IPS DF 4.7 (cell line): ENCODE data around the gene TNFSF15.
"Not testable (repeated sequence)": the region's sequence is repeated elsewhere in the genome, so short reads cannot be mapped to it uniquely, and the experiment has no call there.

ENCODE experiments used
- DNase-seq: peaks from one replicate; pipeline ENCODE4 v3.0.0-alpha.2; 2013; ENCODE audit warnings: low spot score; ENCODE audit errors: extremely low read depth

Gene TNFSF15

GRCh38 chr9:114756920-114757319 is 48.9 kb downstream of the TNFSF15 start:
- no peak for DNase-seq

DNA sequence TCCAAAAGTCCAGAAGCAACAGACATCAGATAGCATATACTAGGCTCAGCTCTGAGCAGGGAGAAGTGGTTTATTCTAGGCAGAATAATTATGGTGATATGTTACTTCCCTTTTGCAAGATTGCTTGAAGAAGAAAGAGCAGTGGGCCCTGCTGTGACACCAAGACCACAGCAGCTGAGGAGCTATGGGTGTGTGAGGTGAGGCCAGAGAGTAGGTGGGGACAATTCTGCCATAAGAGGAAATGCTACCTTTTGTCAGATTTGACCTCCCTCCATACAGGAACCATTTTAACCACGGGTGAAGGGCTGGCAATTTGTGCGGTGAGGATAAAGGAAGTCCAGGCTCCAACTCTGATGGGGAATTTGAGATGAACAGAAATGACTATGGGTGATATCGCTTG is 51.3 kb downstream of the TNFSF15 start:
- DNase-seq, result no peak

DNA sequence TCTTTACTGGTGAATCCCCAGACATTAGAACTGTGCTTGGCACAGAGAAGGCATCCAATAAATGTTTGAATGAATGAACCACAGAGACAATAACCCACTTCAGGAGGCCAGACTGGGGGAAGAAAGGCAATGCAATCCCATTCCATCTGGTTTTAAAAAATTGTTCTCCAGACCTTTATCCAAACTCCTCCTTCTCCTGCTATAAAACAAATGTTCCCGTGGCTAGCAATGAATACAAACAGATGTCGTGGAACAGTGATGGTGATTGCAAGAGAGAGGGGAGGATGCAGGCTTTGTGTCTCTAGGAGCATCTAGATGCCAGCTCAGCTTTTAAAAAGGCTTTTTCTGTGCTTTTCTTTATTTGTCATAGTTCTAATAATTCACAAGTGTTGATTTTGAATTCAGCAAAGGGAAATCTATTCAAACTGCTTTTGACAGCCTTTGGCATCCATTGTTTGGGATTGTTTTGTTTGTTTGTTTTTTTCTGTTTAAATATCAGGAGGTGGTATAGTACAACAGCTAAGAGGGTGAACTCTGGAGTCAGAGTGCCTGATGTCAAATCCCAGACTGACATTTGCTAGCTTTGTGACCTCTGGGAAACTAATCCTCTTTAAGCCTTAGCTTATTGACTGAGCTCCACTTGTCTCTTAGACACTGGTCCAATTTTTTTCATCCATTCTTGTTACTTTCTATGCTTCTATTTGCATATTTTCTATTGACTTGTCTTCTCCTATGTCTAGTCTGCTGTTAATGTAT is 59.1 kb downstream of the TNFSF15 start:
- no peak for DNase-seq

DNA sequence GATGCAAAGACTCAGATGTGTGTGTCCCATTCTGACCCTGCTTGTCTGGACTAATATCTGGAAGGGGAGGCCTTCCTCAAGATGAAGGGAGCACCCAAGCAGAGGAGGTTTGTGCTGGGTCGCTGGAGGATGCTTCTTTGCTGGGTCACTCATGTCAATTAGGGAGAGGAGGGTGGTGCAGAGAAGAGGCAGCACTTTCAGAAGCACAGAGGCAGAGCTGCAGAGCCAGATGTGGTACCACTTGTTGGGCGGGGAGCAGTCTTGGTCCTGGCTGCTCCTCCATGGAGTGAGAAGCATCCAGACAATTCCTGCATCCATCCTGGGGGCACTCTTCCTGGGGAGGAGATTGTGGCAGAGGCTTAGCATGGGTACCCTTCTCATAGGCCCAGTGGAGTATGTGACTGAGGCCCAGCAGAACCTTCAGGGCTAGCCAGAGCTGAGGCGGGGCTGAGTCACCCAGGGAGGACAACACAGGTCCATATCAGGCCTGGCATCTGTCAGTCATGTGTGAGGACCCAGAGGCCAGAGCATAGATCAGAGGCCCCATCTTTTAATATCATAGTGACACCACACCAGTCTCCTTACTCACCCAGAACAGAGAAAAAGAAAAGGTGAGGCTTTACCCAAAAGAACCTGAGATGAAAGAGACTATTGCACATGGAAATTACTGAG is 59.8 kb downstream of the TNFSF15 start:
- no peak for DNase-seq

DNA sequence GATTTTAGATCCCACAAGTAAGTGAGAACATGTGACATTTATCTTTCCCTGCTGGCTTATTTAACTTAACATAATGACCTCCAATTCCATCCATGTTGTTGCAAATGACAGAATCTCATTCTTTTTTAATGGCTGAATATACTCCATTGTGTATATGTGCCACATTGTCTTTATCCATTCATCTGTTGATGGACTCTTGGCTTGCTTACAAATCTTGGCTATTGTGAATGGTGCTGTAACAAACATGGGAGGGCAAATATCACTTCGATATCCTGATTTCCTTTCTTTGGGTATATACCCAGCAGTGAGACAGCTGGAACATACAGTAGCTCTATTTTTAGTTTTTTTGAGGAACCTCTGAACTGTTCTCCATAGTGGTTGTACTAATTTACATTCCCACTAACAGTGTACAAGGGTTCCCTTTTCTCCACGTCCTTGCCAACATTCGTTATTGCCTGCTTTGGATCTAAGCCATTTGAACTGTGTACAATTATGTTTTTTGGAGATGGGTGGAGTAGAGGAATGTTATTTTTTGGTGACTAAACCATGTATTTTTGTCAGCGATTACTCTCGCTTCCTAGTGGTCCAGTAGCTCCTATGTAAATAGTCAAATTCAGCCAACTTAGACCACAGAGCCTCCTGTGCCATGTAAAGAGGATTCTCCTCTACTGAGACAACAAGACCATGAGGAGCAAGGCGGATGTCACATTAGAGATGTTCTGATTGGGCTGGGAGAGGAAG is 60.6 kb downstream of the TNFSF15 start:
- no peak for DNase-seq

GRCh38 chr9:114743446-114743845 is 62.4 kb downstream of the TNFSF15 start:
- no peak for DNase-seq

DNA sequence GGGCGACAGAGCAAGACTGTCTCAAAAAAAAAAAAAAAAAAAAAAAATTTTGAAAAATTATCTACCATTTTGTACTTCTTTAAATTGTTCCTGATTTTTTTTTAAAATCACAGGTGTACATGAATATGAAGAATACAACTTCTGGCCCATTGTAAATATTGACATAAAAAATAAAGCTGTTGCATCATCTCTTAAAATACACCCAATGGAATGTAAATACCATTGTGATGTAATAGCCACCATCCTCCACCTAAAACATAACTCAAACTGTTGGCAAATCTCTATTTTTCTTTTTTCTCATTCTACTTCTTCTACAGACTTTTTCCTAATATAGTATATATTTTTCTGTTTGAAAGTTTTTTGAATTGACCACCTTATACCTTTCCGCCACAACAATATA is 62.9 kb downstream of the TNFSF15 start:
- no peak for DNase-seq

- not testable (repeated sequence) for DNase-seq
Observed at GRCh38 chr9:114741521-114741920, 64.3 kb downstream of the TNFSF15 start.

DNA sequence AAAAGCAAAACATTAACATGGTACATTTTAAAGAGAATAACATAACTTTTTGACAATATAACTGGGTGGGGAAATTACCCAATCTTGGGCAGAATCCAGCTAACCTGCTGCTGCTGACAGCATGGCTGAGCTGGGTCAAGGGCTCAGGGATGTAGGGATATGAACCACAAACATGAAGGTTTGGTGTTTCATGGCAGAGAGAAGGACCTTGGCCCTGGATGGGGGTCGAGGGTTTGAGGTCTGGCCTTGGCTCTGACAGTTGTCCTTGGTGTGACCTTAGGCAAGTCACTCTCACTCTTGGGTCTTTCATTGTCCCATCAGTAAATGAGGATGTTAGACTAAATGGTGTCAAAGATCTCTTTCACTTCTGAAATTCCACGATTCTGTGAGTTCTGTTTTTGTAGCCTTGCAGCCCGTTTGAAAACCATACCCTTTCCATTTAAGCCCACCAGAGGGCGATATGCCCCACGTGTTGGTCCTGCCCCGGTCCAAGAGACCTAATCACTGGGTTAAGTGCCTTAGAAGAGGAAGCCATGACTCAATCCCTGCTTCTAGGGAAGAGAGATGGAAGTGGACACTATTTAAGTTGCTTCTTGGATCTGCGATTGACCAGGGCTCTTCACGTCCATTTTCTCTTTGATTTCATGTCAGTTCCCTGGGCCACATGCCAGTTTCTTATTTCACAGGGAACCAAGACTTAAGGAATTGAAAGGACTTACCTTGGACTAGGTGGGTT is 67.1 kb downstream of the TNFSF15 start:
- peak; percentile 49 for DNase-seq

DNA sequence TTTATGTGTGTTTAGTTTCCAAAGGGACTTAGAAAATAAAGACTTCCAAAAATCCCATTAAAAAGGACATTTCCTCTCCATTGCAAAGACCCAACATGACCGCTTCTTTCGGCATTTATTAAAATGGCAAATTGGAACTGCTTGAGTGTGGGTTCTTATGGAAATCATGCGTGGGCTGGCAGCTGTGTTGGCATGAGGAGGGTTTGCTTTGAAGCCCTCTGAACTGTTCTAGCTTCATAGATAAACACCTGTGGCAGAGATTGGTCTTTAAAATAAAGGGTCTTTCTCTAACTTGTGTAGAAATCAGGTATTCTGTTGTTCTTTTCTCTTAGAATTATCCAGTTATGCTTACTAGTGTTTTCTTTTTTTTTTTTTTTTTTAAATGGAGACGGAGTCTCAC is 68.0 kb downstream of the TNFSF15 start:
- DNase-seq, result no peak

GRCh38 chr9:114737118-114737517 is 68.7 kb downstream of the TNFSF15 start:
- DNase-seq, result no peak

DNA sequence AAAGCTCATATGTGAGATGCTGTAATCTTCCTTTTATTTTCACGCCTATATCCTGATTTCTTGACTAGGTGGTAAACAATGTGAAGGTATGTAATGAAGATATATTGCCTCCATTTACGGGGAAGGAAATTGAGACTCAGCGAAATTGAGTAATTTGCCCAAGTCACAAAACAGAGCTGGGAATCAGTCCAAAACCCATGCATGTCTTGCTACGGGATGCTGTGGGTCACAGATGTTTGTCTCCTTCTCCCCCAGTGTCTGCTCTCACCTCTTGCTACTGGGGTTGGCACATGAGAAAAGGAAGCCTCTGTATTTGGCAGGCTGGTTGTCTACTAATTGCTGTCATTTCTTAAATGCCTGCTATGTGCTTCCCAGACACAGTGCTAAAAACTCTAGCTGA is 70.1 kb downstream of the TNFSF15 start:
- no peak for DNase-seq

DNA sequence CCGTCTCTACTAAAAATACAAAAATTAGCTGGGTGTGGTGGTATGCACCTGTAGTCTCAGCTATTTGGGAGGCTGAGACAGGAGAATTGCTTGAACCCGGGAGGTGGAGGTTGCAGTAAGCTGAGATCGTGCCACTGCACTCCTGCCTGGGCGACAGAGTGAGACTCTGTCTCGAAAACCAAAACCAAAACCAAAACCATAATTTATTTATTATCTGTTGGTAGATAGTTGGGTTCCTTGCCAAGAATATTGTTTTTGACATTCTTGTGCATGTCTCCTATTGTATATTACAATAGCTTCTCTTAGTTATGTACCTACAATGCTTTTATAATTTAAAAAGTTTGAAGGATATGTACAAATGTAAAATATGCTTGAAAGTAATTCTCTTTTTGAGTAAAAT is 70.7 kb downstream of the TNFSF15 start:
- DNase-seq, result not testable (repeated sequence)
